GM18517 (cell line): ENCODE data around the gene WWOX.

Experiments
- ATAC-seq: cut with Tn5 transposase; IDR thresholded peaks from one replicate; pipeline ENCODE4 v1.9.1; 2021; ENCODE audit warnings: mild to moderate bottlenecking, moderate library complexity; ENCODE audit not compliant: unreplicated experiment

WWOX gene

GRCh38 chr16:78292086-78292843 is 192.8 kb downstream of the WWOX start:
- ATAC-seq, result no peak

GRCh38 chr16:78292844-78293380 is 193.5 kb downstream of the WWOX start:
- no peak for ATAC-seq

- ATAC-seq, result no peak
These were observed 195.2 kb downstream of the WWOX start for GRCh38 chr16:78294538-78295225.

- ATAC-seq, result no peak
These were observed 197.7 kb downstream of the WWOX start for GRCh38 chr16:78297066-78297666.

GRCh38 chr16:78298986-78299385 is 199.5 kb downstream of the WWOX start:
- ATAC-seq, result no peak

- no peak for ATAC-seq
These were observed 201.0 kb downstream of the WWOX start for GRCh38 chr16:78300469-78300868.

- ATAC-seq, result no peak
These were observed 204.5 kb downstream of the WWOX start for GRCh38 chr16:78303946-78304345.

GRCh38 chr16:78306361-78306760 is 206.9 kb downstream of the WWOX start:
- no peak for ATAC-seq

- no peak for ATAC-seq
These were observed 208.5 kb downstream of the WWOX start for GRCh38 chr16:78307824-78308528.

GRCh38 chr16:78309763-78310162 is 210.3 kb downstream of the WWOX start:
- no peak for ATAC-seq

- ATAC-seq, result no peak
These were observed 210.7 kb downstream of the WWOX start for GRCh38 chr16:78310196-78310595.

GRCh38 chr16:78310990-78311561 is 211.6 kb downstream of the WWOX start:
- ATAC-seq, result no peak

- ATAC-seq, result no peak
These were observed 212.4 kb downstream of the WWOX start for GRCh38 chr16:78311831-78312230.

GRCh38 chr16:78317564-78318240 is 218.2 kb downstream of the WWOX start:
- ATAC-seq, result no peak

GRCh38 chr16:78321620-78322360 is 222.3 kb downstream of the WWOX start:
- no peak for ATAC-seq

GRCh38 chr16:78323315-78323714 is 223.9 kb downstream of the WWOX start:
- no peak for ATAC-seq

GRCh38 chr16:78324649-78325285 is 225.3 kb downstream of the WWOX start:
- no peak for ATAC-seq

- ATAC-seq, result no peak
These were observed 226.3 kb downstream of the WWOX start for GRCh38 chr16:78325468-78326352.
